ENCODE results near the gene ETFB.
"Not testable (repeated sequence)": the region's sequence is repeated elsewhere in the genome, so short reads cannot be mapped to it uniquely, and the experiment has no call there.

The ETFB gene

GRCh38 chr19:51365965-51366388 is at the start of gene ETFB:
TSS of gene ETFB (minus strand) at chr19:51366388. CDS start at chr19:51366326, 62 bp downstream.
- no peak for DNase-seq (ENCODE audit: low spot score)

DNA sequence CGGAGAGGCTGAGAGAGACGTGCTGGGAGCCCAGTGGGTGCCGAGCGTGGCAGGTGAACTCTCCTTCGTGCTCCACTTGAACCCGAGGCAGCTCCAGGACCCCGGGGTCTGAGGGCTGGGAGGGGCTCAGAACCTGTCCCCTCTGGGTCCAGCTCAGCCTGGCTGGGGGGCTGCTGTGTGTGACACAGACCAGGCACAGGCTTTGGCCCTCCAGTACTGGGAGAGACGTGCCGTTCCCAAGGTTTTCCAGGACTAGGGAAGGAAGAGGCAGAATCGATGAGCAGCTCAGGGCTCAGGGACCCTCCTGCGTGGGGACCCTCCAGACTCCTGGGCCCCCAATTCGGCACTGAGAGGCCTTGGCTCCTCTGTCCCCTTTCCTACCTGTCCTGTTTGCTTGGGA is 49.0 kb upstream of the ETFB start:
- DNase-seq (ENCODE audit: low spot score): no peak

- no peak for DNase-seq (ENCODE audit: low spot score)
Observed at GRCh38 chr19:51410950-51411748, 45.0 kb upstream of the ETFB start.

GRCh38 chr19:51407511-51408131 is 41.4 kb upstream of the ETFB start:
- peak; percentile 73 for DNase-seq (ENCODE audit: low spot score)

DNA sequence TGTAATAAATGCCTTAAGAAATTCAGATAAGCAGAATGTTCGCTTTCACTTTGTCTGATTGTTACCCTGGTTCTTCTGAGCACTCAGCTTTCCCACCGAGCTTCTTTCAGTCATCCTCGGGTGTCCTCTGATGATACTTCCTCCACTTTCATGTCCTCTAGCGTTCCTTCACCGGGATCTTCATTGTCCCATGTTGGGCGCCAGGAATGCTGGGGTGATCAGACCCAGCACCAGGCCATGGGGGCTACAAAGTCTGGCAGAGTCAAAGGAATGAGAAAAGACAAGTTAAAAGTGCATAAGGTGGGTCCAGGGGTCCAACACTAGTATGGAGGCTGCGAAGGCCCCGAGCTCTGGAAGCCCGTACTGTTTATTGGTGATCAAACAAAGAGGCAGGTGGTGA is 35.9 kb upstream of the ETFB start:
- no peak for DNase-seq (ENCODE audit: low spot score)

DNA sequence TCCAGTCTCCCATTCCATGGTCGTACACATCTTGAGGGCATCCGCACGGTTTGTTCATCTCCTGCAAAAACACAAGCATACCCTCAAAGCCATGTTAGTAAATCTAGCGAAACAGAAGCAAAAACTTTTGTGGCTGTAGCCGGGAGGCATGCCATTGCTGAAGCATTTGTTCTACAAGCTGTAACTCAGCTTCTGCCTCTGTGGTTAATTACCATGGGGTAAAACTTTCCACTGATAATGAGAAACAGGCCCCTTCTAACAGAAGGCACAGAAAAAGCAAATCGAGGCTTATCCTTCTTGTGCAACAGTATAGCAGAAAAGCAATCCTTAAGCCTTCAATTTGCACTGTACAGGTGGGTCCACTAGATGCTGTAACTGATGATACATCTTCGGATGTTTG is 33.7 kb upstream of the ETFB start:
- not testable (repeated sequence) for DNase-seq (ENCODE audit: low spot score)

GRCh38 chr19:51399231-51399630 is 33.0 kb upstream of the ETFB start:
- DNase-seq (ENCODE audit: low spot score): no peak

DNA sequence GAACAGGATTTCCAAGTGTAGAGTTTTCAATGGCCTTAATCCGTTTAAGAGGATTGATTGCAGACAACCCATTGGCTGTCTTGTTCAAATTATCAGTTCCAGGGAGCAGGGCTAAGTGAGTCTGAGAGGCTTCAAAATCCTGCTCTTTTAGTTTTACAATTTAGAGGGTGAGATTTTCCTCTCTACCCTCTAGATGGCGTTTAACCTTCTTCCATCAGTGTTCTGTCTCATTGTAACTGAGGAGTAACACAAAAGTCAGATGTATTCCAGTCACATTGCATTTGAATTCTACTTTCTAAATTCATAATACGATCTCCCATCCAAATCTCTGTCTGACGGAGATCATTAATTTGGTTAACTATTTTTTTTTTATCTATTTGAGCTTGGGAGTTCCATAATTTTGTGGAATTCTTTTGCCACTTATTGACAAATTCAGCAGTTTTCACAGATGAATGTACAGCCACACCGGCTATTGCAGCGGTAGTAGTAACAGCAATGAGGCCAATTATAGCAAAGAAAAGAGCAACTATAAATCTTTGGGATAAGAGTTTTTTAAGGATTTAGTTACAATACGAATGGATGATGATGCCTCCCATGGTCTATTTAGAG is 32.0 kb upstream of the ETFB start:
- DNase-seq (ENCODE audit: low spot score): peak; percentile 45

GRCh38 chr19:51397453-51397852 is 31.3 kb upstream of the ETFB start:
- not testable (repeated sequence) for DNase-seq (ENCODE audit: low spot score)

GRCh38 chr19:51396175-51396574 is 30.0 kb upstream of the ETFB start:
- no peak for DNase-seq (ENCODE audit: low spot score)

DNA sequence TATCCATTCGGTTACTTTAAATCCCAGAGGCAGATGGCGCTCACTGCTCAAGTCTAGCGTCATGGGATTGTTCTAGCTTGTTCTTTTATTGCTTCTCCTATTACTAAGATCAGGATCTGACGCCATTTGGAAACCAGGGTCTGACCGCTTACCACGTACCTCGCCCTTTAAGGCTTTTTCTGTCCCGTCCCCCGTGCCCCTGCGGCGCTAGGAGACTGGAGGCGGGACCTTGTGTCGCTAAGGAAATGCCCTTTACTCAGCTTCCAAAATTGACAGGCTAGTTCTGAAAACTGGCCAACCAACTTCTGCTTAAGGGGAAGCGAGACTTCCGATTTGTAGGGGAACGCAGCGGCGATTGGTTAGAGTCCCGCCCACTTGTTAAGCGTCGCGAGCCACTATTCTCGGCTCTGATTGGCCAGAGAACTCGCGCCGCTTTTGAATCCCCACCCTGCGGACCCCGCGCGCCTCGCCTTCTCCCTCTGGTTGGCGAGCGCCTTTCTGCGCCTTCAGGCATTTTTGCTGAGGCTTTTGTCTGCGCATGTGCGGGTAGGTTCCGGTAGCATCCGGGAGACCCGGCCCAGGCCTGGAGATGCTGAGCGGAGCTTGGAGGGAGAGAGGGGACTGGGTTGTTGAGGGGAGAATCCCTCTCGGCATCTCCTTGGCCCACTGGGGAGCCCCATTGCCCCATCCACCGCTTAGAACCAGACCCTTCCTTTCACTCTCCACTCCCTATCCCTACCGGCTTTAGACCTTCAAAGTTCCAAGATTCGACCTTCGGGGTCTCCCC is 28.1 kb upstream of the ETFB start:
- peak; percentile 97 for DNase-seq (ENCODE audit: low spot score)

DNA sequence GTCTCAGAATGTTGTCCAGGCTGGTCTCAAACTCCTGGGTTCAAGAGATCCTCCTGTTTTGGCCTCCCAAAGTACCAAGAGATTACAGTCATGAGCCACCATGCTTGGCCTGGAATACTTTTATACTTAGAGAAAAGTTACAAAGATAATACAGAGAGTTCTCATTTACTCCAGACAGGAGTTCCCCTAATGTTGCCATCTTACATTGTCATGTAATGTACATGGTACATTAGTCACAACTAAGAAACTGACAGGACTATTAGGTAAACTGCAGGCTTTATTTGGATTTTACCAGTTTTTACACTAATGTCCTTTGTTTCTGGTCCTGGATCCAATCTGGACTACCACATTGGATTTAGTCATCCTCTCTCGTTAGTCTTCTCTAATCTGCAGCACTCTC is 26.5 kb upstream of the ETFB start:
- no peak for DNase-seq (ENCODE audit: low spot score)

DNA sequence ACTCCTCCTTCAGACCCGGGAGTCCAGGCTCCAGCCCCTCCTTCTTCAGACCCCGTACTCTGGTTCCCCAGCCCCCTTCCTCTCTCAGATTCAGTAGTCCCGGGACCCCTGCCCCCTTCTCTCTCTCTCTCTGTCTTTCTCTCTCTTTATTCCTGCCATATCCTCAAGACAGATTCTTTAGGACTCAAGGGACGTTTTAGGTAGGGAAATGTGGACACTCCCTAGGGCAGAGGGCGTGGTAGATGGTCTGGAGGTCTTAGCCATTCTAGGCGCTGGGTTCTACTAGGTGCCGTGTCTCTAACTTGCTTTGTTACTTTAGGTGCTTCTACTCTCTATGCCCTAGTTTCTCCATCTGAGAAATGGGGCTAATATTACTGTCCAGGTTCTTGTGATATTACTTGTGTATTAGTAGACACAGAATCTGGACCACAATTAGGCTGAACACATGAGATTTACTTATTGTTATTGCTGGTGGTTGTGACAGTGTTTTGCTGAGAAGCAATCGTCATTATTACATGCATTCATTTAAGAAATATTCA is 25.0 kb upstream of the ETFB start:
- no peak for DNase-seq (ENCODE audit: low spot score)

- DNase-seq (ENCODE audit: low spot score): no peak
Observed at GRCh38 chr19:51389143-51389542, 23.0 kb upstream of the ETFB start.

GRCh38 chr19:51387924-51388389 is 21.8 kb upstream of the ETFB start, which contains the start of gene LIM2:
TSS of gene LIM2 (minus strand) at chr19:51387974. CDS start at chr19:51387443, 531 bp downstream.
- no peak for DNase-seq (ENCODE audit: low spot score)

DNA sequence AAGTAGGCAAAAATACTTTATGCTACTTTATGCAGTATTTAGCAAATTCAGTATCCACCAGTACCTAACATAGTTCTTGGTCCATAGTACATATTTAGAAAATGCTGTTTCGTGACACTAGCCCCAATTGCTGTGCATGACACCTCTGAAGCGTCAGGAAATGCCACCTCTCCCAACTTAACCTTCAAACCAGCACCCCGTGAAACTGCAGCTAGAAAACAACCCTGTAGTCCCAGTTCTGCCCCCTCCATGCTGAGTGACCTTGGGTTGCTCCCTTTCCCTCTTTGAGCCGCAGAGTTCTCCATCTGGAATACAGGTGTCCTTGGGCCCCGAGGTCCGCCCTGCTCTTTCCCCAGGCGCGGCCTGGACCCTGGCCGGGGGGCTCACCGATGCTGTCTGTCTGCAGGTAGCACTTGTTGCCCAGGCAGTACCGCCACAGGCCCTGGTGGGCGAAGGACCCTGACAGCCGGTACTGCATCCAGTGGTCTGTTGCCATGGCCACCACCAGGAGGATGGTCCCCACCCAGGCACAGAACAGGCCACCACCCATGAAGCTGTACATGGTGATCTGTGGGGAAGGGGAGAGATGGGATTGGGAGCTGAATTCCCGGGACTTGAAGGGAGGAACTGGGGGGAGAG is 20.8 kb upstream of the ETFB start:
- DNase-seq (ENCODE audit: low spot score): no peak

DNA sequence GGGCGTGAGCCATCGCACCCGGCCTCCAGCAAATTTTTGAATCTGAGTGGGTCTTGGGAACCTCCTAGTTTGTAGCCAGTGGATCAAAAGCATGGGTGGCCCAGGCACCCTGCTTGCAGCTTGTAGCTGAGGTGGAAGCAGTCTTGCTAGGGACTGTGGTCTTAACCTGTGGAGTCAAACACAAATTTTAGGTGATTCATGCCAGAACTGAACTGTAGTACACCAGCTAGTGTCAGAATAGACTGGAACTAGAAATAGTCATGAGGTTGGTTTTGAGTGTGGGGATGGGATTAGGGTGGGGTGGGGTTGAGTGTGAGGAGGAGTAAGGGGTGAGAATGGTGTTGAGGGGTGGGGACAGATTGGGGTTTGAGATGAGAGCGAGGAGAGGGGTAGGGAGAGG is 15.8 kb upstream of the ETFB start:
- no peak for DNase-seq (ENCODE audit: low spot score)

DNA sequence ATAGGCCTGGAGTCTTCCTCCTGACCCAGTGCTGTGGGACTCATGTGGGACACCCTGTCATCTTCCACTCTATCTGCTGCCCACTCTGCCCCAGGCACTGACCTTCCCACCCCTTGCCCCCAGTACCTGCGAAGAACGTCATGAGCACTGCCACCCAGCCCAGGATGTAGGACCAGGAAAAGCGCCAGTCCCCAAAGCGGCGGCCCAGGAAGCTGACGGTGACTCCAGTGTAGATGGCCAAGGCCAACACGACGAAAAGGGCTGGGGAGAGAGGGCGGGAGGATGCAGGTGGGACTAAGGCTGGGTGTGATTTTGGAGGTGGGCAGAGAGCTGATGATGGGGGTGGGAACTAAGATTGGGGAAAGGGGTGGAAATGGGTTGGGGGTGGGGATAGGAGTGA is 14.2 kb upstream of the ETFB start:
- DNase-seq (ENCODE audit: low spot score): no peak

DNA sequence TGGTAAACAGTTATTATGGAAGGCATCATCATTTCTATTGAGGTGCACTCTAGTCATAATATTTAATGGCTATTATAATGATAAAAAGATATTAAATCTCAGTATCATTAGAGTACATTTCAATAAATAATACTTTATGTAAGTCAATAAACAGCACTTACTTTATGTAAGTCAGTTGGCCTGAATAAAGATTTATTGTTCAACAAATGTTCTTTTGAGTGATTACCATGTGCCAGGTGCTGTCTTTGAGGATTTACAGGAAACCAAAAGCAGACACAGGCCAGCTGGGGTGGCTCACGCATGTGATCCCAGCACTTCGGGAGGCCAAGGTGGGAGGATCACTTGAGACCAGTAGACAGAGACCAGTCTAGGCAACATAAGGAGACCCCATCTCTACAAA is 11.2 kb upstream of the ETFB start:
- DNase-seq (ENCODE audit: low spot score): no peak

- no peak for DNase-seq (ENCODE audit: low spot score)
Observed at GRCh38 chr19:51375504-51376221, 9.5 kb upstream of the ETFB start.
